Aorta (tissue), 5 donors: Measurements from ENCODE around the gene VASH2. TPM values are rescaled to one million over a fixed set of nuclear protein-coding genes. Genes with fewer than 3 reads are reported as not detected.

Experiments
- ATAC-seq: fragments of 200-7000 bp; cut with Tn5 transposase; one replicate; pipeline ENCODE4 v1.9.1; 2022; ENCODE audit warnings: moderate library complexity; ENCODE audit not compliant: low FRiP score
- DNase-seq, 2 donors: peaks; one replicate each; pipeline ENCODE4 v3.0.0-alpha.2; 2020
- H3K27ac ChIP-seq, 2 donors: one replicate each; pipeline ENCODE4 v1.5.1; 2013; ENCODE audit warnings: low read length in 2 of 2, mild to moderate bottlenecking in 2 of 2, moderate library complexity in 2 of 2, control low read depth in 1 of 2, inconsistent platforms in 1 of 2, low read depth in 1 of 2
- H3K27me3 ChIP-seq, 2 donors: one replicate each; pipeline ENCODE4 v1.6.1; 2013; ENCODE audit warnings: control low read depth in 1 of 2, low read length in 1 of 2, mild to moderate bottlenecking in 1 of 2, moderate library complexity in 1 of 2; ENCODE audit not compliant: insufficient read depth in 2 of 2, control insufficient read depth in 1 of 2
- H3K36me3 ChIP-seq, 2 donors: one replicate each; pipeline ENCODE4 v1.6.1; 2013; ENCODE audit warnings: control low read depth in 1 of 2, low read length in 1 of 2, mild to moderate bottlenecking in 1 of 2; ENCODE audit not compliant: insufficient read depth in 2 of 2, control insufficient read depth in 1 of 2
- H3K4me1 ChIP-seq, 2 donors: one replicate each; pipeline ENCODE4 v1.6.1; 2013; ENCODE audit warnings: low read length in 2 of 2, control low read depth in 1 of 2, mild to moderate bottlenecking in 1 of 2, moderate library complexity in 1 of 2; ENCODE audit not compliant: insufficient read depth in 2 of 2, control insufficient read depth in 1 of 2
- H3K4me3 ChIP-seq, 2 donors: one replicate each; pipeline ENCODE4 v1.5.1; 2013; ENCODE audit warnings: low read length in 2 of 2, control low read depth in 1 of 2, mild to moderate bottlenecking in 1 of 2
- H3K9me3 ChIP-seq: one replicate; pipeline ENCODE4 v1.6.1; 2013; ENCODE audit warnings: mild to moderate bottlenecking, low read length; ENCODE audit not compliant: control insufficient read depth
- WGBS, 2 donors: extraction: QIAGEN DNeasy Blood & Tissue Kit; methylation state at CpG; one replicate each; pipeline ENCODE4 v1.1.7; 2013; 5-methylcytosine and 5-hydroxymethylcytosine counted together
- intact Hi-C, 2 donors: fragments of 100-400 bp; cut with DNase I; formaldehyde crosslinking; loops; one replicate each; pipeline versions ENCODE4 v1.14.2 to v1.15.0; 2022
- polyA plus RNA-seq, 2 donors: library from polyadenylated mRNA; stranded (reverse); fragments of 200-250 nt; gene quantifications; one replicate each; pipeline ENCODE4 v1.2.3, GENCODE V29; 2013
- total RNA-seq, 2 donors: library from RNA; stranded (reverse); fragmentation: NEBNext Ultra II Directional; extraction: Animal tissue kit (Norgen Biotek cat#: 25700); gene quantifications; one replicate each; pipeline ENCODE4 v1.2.1, GENCODE V29; 2021
- donor health status: healthy with polysubstance abuse.
- donor health status: Bipolar disorder and iron deficiency.
- donor health status: DM: no; HTN: no; CAD: no.
- donor health status: DM: no; HTN: no; CAD: no.
- donor health status: DM: yes; HTN: yes; CAD: no.

VASH2 gene
- total and polyA plus RNA-seq, 4 donors = 0.26 to 1.8 (median 0.33) TPM

- WGBS, 2 donors = 96 to 98% methylated on average over 4 of the region's 4 CpGs
- H3K4me1 ChIP-seq = no peaks in the 10 kb centered on the region
- H3K27me3 ChIP-seq = no peaks in the 10 kb centered on the region
- intact Hi-C loops = no loop called here
- no peak overlapping the region for H3K4me3 ChIP-seq
- ATAC-seq (no peak), DNase-seq (no peak)
- H3K36me3 ChIP-seq = no peaks in the 10 kb centered on the region
- H3K9me3 ChIP-seq = no peaks in the 10 kb centered on the region
- H3K27ac ChIP-seq = no peak overlapping the region
Measured at GRCh38 chr1:212970085-212970484, 19.7 kb downstream of the VASH2 start.

- H3K27ac ChIP-seq = no peak overlapping the region
- DNase-seq = no peak
- no peak for ATAC-seq
- no peaks in the 10 kb centered on the region for H3K36me3 ChIP-seq
- no peaks in the 10 kb centered on the region for H3K27me3 ChIP-seq
- intact Hi-C loops = no loop called here
- 79 to 91% methylated on average over 5 of the region's 5 CpGs for WGBS, 2 donors
- no peaks in the 10 kb centered on the region for H3K4me1 ChIP-seq
- H3K4me3 ChIP-seq = no peak overlapping the region
- no peaks in the 10 kb centered on the region for H3K9me3 ChIP-seq
Measured at GRCh38 chr1:212971312-212971711, 21.0 kb downstream of the VASH2 start.

DNA sequence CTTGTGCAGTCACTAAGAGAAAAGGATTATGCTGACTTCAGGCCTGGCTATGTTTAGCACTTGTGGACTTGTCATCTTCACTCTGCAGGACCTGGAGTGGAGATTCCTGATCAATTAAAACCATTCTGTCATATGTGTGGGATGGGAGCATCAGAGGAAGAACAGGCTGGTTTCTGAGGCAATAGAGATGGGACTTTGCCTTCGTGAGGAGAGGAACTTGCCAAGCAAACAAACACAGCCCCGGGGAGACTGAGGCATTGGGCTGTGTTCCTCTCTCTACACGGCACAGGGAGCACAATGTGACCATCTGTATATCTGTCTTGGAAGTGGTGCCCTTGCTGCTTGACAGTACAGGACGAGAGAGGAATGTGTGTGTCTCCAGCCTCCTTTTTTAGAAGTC, 23.1 kb downstream of the VASH2 start:
- Histone ChIP-seq H3K27me3 (no peaks in the 10 kb centered on the region), H3K4me3 (no peak overlapping the region), H3K4me1 (no peaks in the 10 kb centered on the region), H3K36me3 (no peaks in the 10 kb centered on the region), H3K27ac (no peak overlapping the region), H3K9me3 (no peaks in the 10 kb centered on the region)
- intact Hi-C loops = no loop called here
- peak in 1 of 2 donors; percentile 9 for DNase-seq
- 89 to 91% methylated on average over 4 of the region's 4 CpGs for WGBS, 2 donors
- ATAC-seq = no peak

DNA sequence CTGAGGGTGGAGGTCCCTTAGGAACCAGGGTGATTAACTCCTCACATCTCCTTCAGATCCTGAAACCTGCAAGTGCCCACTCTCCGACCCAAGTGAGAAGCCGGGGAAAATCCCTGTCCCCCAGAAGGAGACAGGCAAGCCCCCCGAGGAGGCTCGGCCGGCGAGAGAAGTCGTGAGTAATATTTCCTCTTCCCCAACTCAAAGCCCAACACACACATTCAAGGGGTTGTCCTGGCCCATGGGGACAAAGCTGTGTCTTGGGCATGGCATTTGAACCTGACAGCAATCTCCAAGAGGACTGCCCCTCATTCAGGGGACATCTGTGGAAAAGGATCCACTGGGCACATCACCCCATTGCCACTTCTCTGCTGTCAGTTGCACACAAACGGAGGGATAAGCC, 23.6 kb downstream of the VASH2 start:
- ATAC-seq (no peak), DNase-seq (peak in 1 of 2 donors; percentile 35)
- H3K36me3 ChIP-seq = no peaks in the 10 kb centered on the region
- H3K9me3 ChIP-seq = no peaks in the 10 kb centered on the region
- no peaks in the 10 kb centered on the region for H3K27me3 ChIP-seq
- H3K4me3 ChIP-seq = no peak overlapping the region
- no peaks in the 10 kb centered on the region for H3K4me1 ChIP-seq
- intact Hi-C loops = no loop called here
- 80 to 89% methylated on average over 8 of the region's 8 CpGs for WGBS, 2 donors
- H3K27ac ChIP-seq = no peak overlapping the region

- no peaks in the 10 kb centered on the region for H3K36me3 ChIP-seq
- H3K9me3 ChIP-seq = no peaks in the 10 kb centered on the region
- H3K27ac ChIP-seq = no peak overlapping the region
- WGBS, 2 donors = 87 to 89% methylated on average over 6 of the region's 6 CpGs
- H3K4me1 ChIP-seq = no peaks in the 10 kb centered on the region
- no peak for DNase-seq
- ATAC-seq = no peak
- intact Hi-C loops = no loop called here
- no peaks in the 10 kb centered on the region for H3K27me3 ChIP-seq
- H3K4me3 ChIP-seq = no peak overlapping the region
Measured at GRCh38 chr1:212974711-212975110, 24.4 kb downstream of the VASH2 start.

GRCh38 chr1:212975111-212975918, 25.0 kb downstream of the VASH2 start:
- intact Hi-C loops = no loop called here
- no peaks in the 10 kb centered on the region for H3K27me3 ChIP-seq
- no peaks in the 10 kb centered on the region for H3K9me3 ChIP-seq
- ATAC-seq (no peak), DNase-seq (no peak)
- H3K36me3 ChIP-seq = no peaks in the 10 kb centered on the region
- no peak overlapping the region for H3K27ac ChIP-seq
- no peaks in the 10 kb centered on the region for H3K4me1 ChIP-seq
- WGBS, 2 donors = 90% methylated on average over 10 of the region's 10 CpGs
- H3K4me3 ChIP-seq = no peak overlapping the region

DNA sequence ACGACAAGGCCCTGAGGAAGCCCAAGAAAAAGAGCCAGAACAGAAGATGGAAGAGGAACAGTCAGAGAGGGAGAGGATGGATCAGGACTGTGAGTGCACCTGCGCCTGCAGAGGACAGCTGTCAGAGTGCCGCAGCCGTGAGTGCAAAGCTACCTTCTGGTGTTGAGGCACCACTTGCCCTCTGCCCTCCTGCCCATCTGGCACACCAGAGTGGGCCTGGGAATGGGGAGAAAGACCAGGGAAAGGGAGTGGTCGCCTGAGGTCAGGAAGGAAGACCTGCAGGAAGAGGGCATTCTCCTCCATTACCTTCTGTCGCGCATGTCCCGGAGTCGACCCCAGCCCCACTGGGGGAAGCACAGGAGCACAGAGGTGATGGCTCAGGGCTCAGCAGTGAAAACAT, 26.2 kb downstream of the VASH2 start:
- intact Hi-C loops = no loop called here
- Histone ChIP-seq H3K27me3 (no peaks in the 10 kb centered on the region), H3K9me3 (no peaks in the 10 kb centered on the region), H3K36me3 (no peaks in the 10 kb centered on the region), H3K27ac (no peak overlapping the region), H3K4me1 (no peaks in the 10 kb centered on the region), H3K4me3 (no peak overlapping the region)
- no peak for DNase-seq
- no peak for ATAC-seq
- WGBS, 2 donors = 91 to 94% methylated on average over 9 of the region's 9 CpGs

- Histone ChIP-seq H3K4me1 (no peaks in the 10 kb centered on the region), H3K27ac (no peak overlapping the region), H3K4me3 (no peak overlapping the region), H3K27me3 (no peaks in the 10 kb centered on the region), H3K36me3 (no peaks in the 10 kb centered on the region), H3K9me3 (no peaks in the 10 kb centered on the region)
- intact Hi-C loops = no loop called here
- no peak for DNase-seq
- ATAC-seq = no peak
- WGBS, 2 donors = 92 to 93% methylated on average over 16 of the region's 16 CpGs
Measured at GRCh38 chr1:212977781-212978645, 27.7 kb downstream of the VASH2 start.
